ENCODE results near the gene ITPKB. TPM values are rescaled to one million over a fixed set of nuclear protein-coding genes. Genes with fewer than 3 reads are reported as not detected.

ITPKB gene
- total and polyA plus RNA-seq, 2 experiments from 2014 or later = 0.31 to 5.2 TPM

DNA sequence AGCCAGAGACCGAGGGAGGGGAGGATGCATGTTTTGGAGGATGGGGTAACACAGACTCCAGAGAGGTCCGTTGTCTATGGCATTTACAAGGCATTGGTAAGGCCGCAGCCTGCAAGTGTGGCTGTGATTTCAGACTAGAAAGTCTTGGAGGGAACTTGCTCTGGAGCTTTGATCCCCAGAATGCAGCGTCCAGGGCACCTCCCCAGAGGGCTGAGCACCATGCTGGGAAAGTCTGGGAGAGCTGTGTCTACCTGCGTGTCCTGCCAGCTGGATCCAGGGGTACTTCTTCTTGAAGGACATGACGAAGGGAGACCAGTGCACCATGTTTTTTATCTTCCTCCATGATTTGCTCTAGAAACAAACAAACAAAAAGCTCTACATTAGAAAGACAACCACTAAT, 90.7 kb downstream of the ITPKB start:
- Mint-ChIP-seq H3K9me3 (no peaks in the 10 kb centered on the region; the same call in 2 of the 3 replicates), H3K27me3 (ENCODE audit: insufficient read depth, low read depth, poor library complexity) (peaks cover 10% of the 10 kb centered on the region), H3K4me3 (no peak overlapping the region), H3K27ac (no peak overlapping the region), H3K36me3 (ENCODE audit: low read depth) (no peaks in the 10 kb centered on the region; the same call in 2 of the 3 replicates), H3K4me1 (peaks cover 23% of the 10 kb centered on the region)
- Histone ChIP-seq H3K4me1 (ENCODE audit: insufficient read depth) (peaks cover 4% of the 10 kb centered on the region; the same call in 1 of the 2 replicates), H3F3A (replicated peaks; ENCODE audit: low read depth) (no peaks in the 10 kb centered on the region), H2AFZ (no peak overlapping the region), H3K79me2 (replicated peaks; ENCODE audit: insufficient read depth) (no peaks in the 10 kb centered on the region), H4K20me1 (replicated peaks; ENCODE audit: insufficient read depth) (no peaks in the 10 kb centered on the region), H3K27ac (ENCODE audit: low read depth) (no peak overlapping the region), H3K27me3 (ENCODE audit: insufficient read depth) (no peaks in the 10 kb centered on the region), H3K36me3 (ENCODE audit: insufficient read depth) (no peaks in the 10 kb centered on the region), H3K4me3 (no peak overlapping the region), H3K4me2 (no peak overlapping the region), H3K9me2 (ENCODE audit: insufficient read depth) (no peaks in the 10 kb centered on the region)
- ATAC-seq (no peak), DNase-seq (ENCODE audit: low spot score) (no peak)
- TF ChIP-seq STAT1 (IDR thresholded peaks at IDR 0.05; ENCODE audit: unreplicated experiment) = no peak
- TF ChIP-seq NANOG (IDR thresholded peaks at IDR 0.05; ENCODE audit: borderline replicate concordance) = no peak
- TF ChIP-seq, protein P1, sequence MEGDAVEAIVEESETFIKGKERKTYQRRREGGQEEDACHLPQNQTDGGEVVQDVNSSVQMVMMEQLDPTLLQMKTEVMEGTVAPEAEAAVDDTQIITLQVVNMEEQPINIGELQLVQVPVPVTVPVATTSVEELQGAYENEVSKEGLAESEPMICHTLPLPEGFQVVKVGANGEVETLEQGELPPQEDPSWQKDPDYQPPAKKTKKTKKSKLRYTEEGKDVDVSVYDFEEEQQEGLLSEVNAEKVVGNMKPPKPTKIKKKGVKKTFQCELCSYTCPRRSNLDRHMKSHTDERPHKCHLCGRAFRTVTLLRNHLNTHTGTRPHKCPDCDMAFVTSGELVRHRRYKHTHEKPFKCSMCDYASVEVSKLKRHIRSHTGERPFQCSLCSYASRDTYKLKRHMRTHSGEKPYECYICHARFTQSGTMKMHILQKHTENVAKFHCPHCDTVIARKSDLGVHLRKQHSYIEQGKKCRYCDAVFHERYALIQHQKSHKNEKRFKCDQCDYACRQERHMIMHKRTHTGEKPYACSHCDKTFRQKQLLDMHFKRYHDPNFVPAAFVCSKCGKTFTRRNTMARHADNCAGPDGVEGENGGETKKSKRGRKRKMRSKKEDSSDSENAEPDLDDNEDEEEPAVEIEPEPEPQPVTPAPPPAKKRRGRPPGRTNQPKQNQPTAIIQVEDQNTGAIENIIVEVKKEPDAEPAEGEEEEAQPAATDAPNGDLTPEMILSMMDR (conservative IDR thresholded peaks at IDR 0.05; ENCODE audit: low read depth in 2 of 2) = no peak
- TF ChIP-seq JUNB (IDR thresholded peaks at IDR 0.05; ENCODE audit: unreplicated experiment) = no peak
- no peak for TF ChIP-seq ETS1 (IDR thresholded peaks at IDR 0.05)
- no peak for TF ChIP-seq ZNF331 (CRISPR knock-in tag; IDR thresholded peaks at IDR 0.05; ENCODE audit: low read depth)
- TF ChIP-seq CREB1 (CRISPR knock-in tag; IDR thresholded peaks at IDR 0.05; ENCODE audit: low read depth) = no peak
- TF ChIP-seq ZNF114 (CRISPR knock-in tag; IDR thresholded peaks at IDR 0.05) = no peak
- no peak for TF ChIP-seq POLR2AphosphoS5 (IDR thresholded peaks at IDR 0.05; ENCODE audit: low read depth)
- no peak for TF ChIP-seq ZNF462 (CRISPR knock-in tag; IDR thresholded peaks at IDR 0.05)
- no peak for TF ChIP-seq EZH2 (IDR thresholded peaks at IDR 0.05; ENCODE audit: low read depth, unreplicated experiment)
- TF ChIP-seq REST (IDR thresholded peaks at IDR 0.05; ENCODE audit: unreplicated experiment) = no peak
- TF ChIP-seq EZH2phosphoT487 (IDR thresholded peaks at IDR 0.05; ENCODE audit: unreplicated experiment) = no peak

Measured in GM23338 (cell line).